ENCODE results near the gene FKBP9. TPM values are rescaled to one million over a fixed set of nuclear protein-coding genes. Genes with fewer than 3 reads are reported as not detected.

FKBP9 gene
- total RNA-seq, 1 experiment from 2014 or later, result 28.6 TPM

DNA sequence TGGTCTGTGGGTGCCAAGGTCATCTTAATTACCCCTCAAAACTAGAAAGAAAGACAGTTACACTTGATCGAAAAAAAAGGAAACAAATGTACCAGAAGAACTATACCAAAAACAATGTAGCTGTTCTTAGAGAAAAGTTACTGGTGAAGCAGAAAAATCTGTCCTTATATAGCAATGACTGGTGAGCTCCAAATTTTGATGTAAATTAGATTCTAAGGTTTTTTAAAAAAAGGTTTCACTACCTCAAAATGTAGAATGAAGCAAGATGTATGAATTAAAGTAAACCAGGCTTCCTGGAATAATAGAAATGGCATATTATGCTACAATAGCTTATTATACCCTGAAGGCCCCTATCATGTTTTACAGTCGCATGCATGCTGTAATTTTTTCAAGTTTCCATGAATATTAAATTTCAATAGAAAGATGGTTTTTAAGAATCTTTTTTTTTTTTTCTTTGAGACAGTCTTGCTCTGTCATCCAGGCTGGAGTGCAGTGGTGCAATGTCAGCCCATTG lies 28.4 kb upstream of the FKBP9 start:
- intact Hi-C loops (cut with micrococcal nuclease; ENCODE audit: unreplicated experiment), result no loop called here
- Histone ChIP-seq H3K9me3 (ENCODE audit: low read depth, low read length, poor library complexity, severe bottlenecking) (no peaks in the 10 kb centered on the region), H3K4me3 (ENCODE audit: low read depth, low read length, poor library complexity, severe bottlenecking) (no peak overlapping the region), H3K27me3 (replicated peaks; ENCODE audit: insufficient read depth, low read depth, low read length, poor library complexity) (no peaks in the 10 kb centered on the region), H3K36me3 (ENCODE audit: insufficient read depth, low read length, poor library complexity, severe bottlenecking) (peaks cover 38% of the 10 kb centered on the region), H3K27ac (ENCODE audit: low read depth, low read length, poor library complexity, severe bottlenecking) (no peak overlapping the region), H3K4me1 (ENCODE audit: insufficient read depth, low read length, poor library complexity, severe bottlenecking) (no peaks in the 10 kb centered on the region)
- no peak for DNase-seq (ENCODE audit: low spot score)
- BruUV-seq (replicated peaks), result no TSS peak
- CTCF ChIA-PET, result no interaction called here
- POLR2A ChIA-PET (ENCODE audit: low non-redundant PET), result no interaction called here
- TF ChIP-seq, protein P1, sequence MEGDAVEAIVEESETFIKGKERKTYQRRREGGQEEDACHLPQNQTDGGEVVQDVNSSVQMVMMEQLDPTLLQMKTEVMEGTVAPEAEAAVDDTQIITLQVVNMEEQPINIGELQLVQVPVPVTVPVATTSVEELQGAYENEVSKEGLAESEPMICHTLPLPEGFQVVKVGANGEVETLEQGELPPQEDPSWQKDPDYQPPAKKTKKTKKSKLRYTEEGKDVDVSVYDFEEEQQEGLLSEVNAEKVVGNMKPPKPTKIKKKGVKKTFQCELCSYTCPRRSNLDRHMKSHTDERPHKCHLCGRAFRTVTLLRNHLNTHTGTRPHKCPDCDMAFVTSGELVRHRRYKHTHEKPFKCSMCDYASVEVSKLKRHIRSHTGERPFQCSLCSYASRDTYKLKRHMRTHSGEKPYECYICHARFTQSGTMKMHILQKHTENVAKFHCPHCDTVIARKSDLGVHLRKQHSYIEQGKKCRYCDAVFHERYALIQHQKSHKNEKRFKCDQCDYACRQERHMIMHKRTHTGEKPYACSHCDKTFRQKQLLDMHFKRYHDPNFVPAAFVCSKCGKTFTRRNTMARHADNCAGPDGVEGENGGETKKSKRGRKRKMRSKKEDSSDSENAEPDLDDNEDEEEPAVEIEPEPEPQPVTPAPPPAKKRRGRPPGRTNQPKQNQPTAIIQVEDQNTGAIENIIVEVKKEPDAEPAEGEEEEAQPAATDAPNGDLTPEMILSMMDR (conservative IDR thresholded peaks at IDR 0.05; ENCODE audit: low read depth, low read length), result no peak
- no peak for TF ChIP-seq EZH2 (IDR thresholded peaks at IDR 0.05; ENCODE audit: borderline replicate concordance, low read depth, low read length, poor library complexity, severe bottlenecking)

DNA sequence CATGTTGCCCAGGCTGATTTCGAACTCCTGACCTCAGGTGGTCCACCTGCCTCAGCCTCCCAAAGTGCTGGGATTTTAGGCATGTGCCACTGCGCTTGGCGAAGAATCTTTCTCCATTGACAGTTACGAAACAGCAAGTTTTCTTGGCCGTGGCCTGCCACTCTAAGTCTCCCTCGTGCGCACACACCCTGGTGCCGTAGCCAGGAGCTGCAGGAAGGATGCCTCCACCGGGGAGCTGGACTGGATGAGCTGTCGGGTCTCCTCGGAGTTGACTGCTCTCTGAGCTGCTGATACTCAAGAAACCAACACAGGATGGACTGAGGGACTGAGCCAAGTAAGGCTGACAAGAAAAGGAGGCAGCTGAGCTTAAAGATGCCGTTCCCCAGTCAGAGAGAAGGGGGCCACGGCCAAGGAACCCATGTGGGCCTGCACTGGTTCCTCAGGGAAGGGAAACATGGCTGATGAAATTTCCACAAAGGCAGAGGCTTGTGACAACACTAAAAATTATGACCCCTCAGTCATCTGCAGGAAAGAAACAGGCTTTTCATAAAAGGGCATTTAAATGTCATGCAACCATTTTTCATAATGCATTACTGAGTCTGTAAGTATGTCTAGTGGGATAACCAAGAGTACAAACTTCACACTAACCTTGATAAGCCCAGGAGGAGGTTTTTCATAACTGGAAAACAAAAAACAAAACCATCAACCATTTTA lies 27.7 kb upstream of the FKBP9 start:
- Histone ChIP-seq H3K36me3 (ENCODE audit: insufficient read depth, low read length, poor library complexity, severe bottlenecking) (peaks cover 36% of the 10 kb centered on the region), H3K27ac (ENCODE audit: low read depth, low read length, poor library complexity, severe bottlenecking) (no peak overlapping the region), H3K9me3 (ENCODE audit: low read depth, low read length, poor library complexity, severe bottlenecking) (no peaks in the 10 kb centered on the region), H3K4me3 (ENCODE audit: low read depth, low read length, poor library complexity, severe bottlenecking) (no peak overlapping the region), H3K4me1 (ENCODE audit: insufficient read depth, low read length, poor library complexity, severe bottlenecking) (no peaks in the 10 kb centered on the region), H3K27me3 (replicated peaks; ENCODE audit: insufficient read depth, low read depth, low read length, poor library complexity) (no peaks in the 10 kb centered on the region)
- BruUV-seq (replicated peaks), result no TSS peak
- DNase-seq (ENCODE audit: low spot score), result no peak
- CTCF ChIA-PET, result no interaction called here
- intact Hi-C loops (cut with micrococcal nuclease; ENCODE audit: unreplicated experiment), result no loop called here
- POLR2A ChIA-PET (ENCODE audit: low non-redundant PET), result no interaction called here
- TF ChIP-seq, protein P1 (conservative IDR thresholded peaks at IDR 0.05; ENCODE audit: low read depth, low read length), result no peak
- no peak for TF ChIP-seq EZH2 (IDR thresholded peaks at IDR 0.05; ENCODE audit: borderline replicate concordance, low read depth, low read length, poor library complexity, severe bottlenecking)

DNA sequence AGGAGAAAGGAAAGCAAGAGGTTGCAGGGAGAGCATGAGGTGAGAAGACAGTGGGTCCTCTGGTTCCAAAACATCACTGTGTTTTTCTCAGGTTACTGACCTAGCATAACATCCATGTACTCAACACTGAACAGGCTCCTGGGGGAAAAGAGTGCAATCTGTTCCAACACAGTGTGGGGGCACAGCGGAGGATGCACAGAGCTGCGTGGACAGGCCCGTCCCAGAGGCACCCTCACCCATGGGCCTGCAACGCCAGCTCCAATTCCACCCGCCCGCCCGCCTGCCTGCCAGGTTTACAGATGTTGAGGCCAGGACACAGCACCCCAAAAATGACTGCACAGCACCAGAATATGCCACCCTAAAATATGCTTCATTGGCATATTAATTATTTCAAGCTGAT lies 26.9 kb upstream of the FKBP9 start:
- Histone ChIP-seq H3K27ac (ENCODE audit: low read depth, low read length, poor library complexity, severe bottlenecking) (no peak overlapping the region), H3K4me1 (ENCODE audit: insufficient read depth, low read length, poor library complexity, severe bottlenecking) (no peaks in the 10 kb centered on the region), H3K9me3 (ENCODE audit: low read depth, low read length, poor library complexity, severe bottlenecking) (no peaks in the 10 kb centered on the region), H3K36me3 (ENCODE audit: insufficient read depth, low read length, poor library complexity, severe bottlenecking) (peaks cover 36% of the 10 kb centered on the region), H3K4me3 (ENCODE audit: low read depth, low read length, poor library complexity, severe bottlenecking) (no peak overlapping the region), H3K27me3 (replicated peaks; ENCODE audit: insufficient read depth, low read depth, low read length, poor library complexity) (no peaks in the 10 kb centered on the region)
- DNase-seq (ENCODE audit: low spot score), result no peak
- no TSS peak for BruUV-seq (replicated peaks)
- ChIA-PET CTCF (no interaction called here), POLR2A (ENCODE audit: low non-redundant PET) (no interaction called here)
- TF ChIP-seq EZH2 (IDR thresholded peaks at IDR 0.05; ENCODE audit: borderline replicate concordance, low read depth, low read length, poor library complexity, severe bottlenecking), result no peak
- TF ChIP-seq, protein P1 (conservative IDR thresholded peaks at IDR 0.05; ENCODE audit: low read depth, low read length), result no peak
- intact Hi-C loops (cut with micrococcal nuclease; ENCODE audit: unreplicated experiment), result no loop called here
